ENCODE data around the gene VPS41. TPM values are rescaled to one million over a fixed set of nuclear protein-coding genes. Genes with fewer than 3 reads are reported as not detected.

Gene VPS41
- total and polyA plus RNA-seq, 10 of the 15 experiments (the other 5 are each of a cell fraction or from before 2014, with no cell fraction given): 15.3 to 63.2 (median 47.0) TPM

DNA sequence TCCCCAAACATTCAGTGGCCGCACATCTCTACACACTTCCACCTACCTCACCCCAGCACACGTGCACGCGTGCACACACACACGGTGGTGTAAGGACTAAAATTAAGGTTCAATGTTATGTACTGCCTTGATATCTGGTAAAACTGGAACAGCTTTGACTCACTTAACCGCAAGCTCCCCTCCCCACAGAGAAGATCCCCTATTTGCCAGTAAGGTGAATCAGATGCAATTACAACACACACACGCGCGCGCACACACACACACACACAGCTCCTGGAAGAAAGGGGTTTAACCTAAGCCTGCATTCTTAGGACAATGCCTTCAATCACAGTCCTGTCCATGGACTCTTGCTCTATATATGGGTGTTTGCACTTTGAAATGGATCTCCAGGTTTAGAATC, 25.5 kb upstream of the VPS41 start:
- ChIA-PET CTCF (interaction anchor here (0.5 to 1.9 kb wide), 5 partner anchors 481 to 1723 kb away, joined by 3 to 7 read pairs (median 4); no protein-coding TSS in a partner anchor), SMC1A (ENCODE audit: uncharacterized antibody, unreplicated experiment) (interaction anchor here (2.2 kb wide), 1 partner anchor 529 kb away, joined by 11 read pairs; no protein-coding TSS in a partner anchor), RAD21 (ENCODE audit: unreplicated experiment) (interaction anchor here (0.7 to 1.3 kb wide), 2 partner anchors 528 to 530 kb away, joined by 3 to 4 read pairs; no protein-coding TSS in a partner anchor), POLR2A (no interaction called here)
- Histone ChIP-seq H2AFZ (ENCODE audit: control insufficient read depth, low read depth, low read length) (no peak overlapping the region), H3K4me2 (ENCODE audit: control insufficient read depth, insufficient read depth) (no peak overlapping the region), H3K9ac (ENCODE audit: control insufficient read depth, insufficient read depth, low read length) (no peak overlapping the region), H3K27ac (ENCODE audit: control insufficient read depth, insufficient read depth) (no peak overlapping the region), H3K4me1 (ENCODE audit: control insufficient read depth, insufficient read depth, low read length) (no peaks in the 10 kb centered on the region), H3K36me3 (ENCODE audit: control insufficient read depth in 2 of 2, insufficient read depth in 2 of 2, low read length in 1 of 2) (no peaks in the 10 kb centered on the region), H3K9me3 (replicated peaks; ENCODE audit: control insufficient read depth, insufficient read depth, low read length) (no peaks in the 10 kb centered on the region), H3K4me3 (no peak overlapping the region), H3K79me2 (ENCODE audit: control insufficient read depth, insufficient read depth, low read length) (no peaks in the 10 kb centered on the region), H3K27me3 (replicated peaks in 1 of 2; ENCODE audit: control insufficient read depth in 2 of 2, insufficient read depth in 2 of 2, low read length in 1 of 2) (no peaks in the 10 kb centered on the region; a peak in 1 of 4 replicates), H4K20me1 (ENCODE audit: control insufficient read depth, insufficient read depth) (no peaks in the 10 kb centered on the region; the same call in 1 of the 2 replicates)
- no peak for TF ChIP-seq SIN3A (IDR thresholded peaks at IDR 0.05; ENCODE audit: low read depth, low read length)
- TF ChIP-seq, protein P1, sequence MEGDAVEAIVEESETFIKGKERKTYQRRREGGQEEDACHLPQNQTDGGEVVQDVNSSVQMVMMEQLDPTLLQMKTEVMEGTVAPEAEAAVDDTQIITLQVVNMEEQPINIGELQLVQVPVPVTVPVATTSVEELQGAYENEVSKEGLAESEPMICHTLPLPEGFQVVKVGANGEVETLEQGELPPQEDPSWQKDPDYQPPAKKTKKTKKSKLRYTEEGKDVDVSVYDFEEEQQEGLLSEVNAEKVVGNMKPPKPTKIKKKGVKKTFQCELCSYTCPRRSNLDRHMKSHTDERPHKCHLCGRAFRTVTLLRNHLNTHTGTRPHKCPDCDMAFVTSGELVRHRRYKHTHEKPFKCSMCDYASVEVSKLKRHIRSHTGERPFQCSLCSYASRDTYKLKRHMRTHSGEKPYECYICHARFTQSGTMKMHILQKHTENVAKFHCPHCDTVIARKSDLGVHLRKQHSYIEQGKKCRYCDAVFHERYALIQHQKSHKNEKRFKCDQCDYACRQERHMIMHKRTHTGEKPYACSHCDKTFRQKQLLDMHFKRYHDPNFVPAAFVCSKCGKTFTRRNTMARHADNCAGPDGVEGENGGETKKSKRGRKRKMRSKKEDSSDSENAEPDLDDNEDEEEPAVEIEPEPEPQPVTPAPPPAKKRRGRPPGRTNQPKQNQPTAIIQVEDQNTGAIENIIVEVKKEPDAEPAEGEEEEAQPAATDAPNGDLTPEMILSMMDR (IDR thresholded peaks at IDR 0.05 in 2 of 3, conservative IDR thresholded peaks at IDR 0.05 in 1 of 3; ENCODE audit: control insufficient read depth in 2 of 3, extremely low read depth in 1 of 3, insufficient read depth in 1 of 3, low read depth in 3 of 3, low read length in 3 of 3): no peak
- TF ChIP-seq NFYA (IDR thresholded peaks at IDR 0.05; ENCODE audit: borderline replicate concordance, low read depth, low read length): no peak
- TF ChIP-seq NR2C2 (IDR thresholded peaks at IDR 0.05; ENCODE audit: borderline replicate concordance, control insufficient read depth, insufficient read length, low read depth): no peak
- TF ChIP-seq, protein P2, sequence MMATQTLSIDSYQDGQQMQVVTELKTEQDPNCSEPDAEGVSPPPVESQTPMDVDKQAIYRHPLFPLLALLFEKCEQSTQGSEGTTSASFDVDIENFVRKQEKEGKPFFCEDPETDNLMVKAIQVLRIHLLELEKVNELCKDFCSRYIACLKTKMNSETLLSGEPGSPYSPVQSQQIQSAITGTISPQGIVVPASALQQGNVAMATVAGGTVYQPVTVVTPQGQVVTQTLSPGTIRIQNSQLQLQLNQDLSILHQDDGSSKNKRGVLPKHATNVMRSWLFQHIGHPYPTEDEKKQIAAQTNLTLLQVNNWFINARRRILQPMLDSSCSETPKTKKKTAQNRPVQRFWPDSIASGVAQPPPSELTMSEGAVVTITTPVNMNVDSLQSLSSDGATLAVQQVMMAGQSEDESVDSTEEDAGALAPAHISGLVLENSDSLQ (IDR thresholded peaks at IDR 0.05): no peak
- TF ChIP-seq SREBF2 (IDR thresholded peaks at IDR 0.05; ENCODE audit: low read length): no peak
- no peak for TF ChIP-seq CBX3 (IDR thresholded peaks at IDR 0.05; ENCODE audit: borderline replicate concordance, low read depth)
- no peak for TF ChIP-seq NFYB (IDR thresholded peaks at IDR 0.05; ENCODE audit: insufficient read depth, low read depth, low read length)
- TF ChIP-seq BHLHE40 (IDR thresholded peaks at IDR 0.05; ENCODE audit: borderline replicate concordance in 1 of 2, low read depth in 2 of 2, low read length in 1 of 2): no peak
- TF ChIP-seq PAX8 (IDR thresholded peaks at IDR 0.05): no peak
- TF ChIP-seq LARP7 (IDR thresholded peaks at IDR 0.05): no peak
- BruUV-seq (replicated peaks): no TSS peak
- FAIRE-seq (no peak), DNase-seq (ENCODE audit: low read depth, low spot score) (no peak), ATAC-seq (no peak; the same call in 2 of the 3 replicates)
- WGBS (ENCODE audit: insufficient coverage, insufficient replicate concordance, low lambda C conversion rate, missing lambda C conversion rate): 88% methylated on average over 10 of the region's 10 CpGs
- intact Hi-C loops (cut with micrococcal nuclease; ENCODE audit: unreplicated experiment): no loop called here
- in situ Hi-C loops (cut with MboI): loop anchor here (5.0 kb wide), 2 partner anchors 528 to 583 kb away; no protein-coding TSS in a partner anchor
